H9 (cell line): Measurements from ENCODE around the gene REG4. TPM values are rescaled to one million over a fixed set of nuclear protein-coding genes. Genes with fewer than 3 reads are reported as not detected.

Source experiments
- DNase-seq: peaks from one replicate; pipeline ENCODE4 v3.0.0-alpha.2; 2017
- H2AFZ ChIP-seq: one replicate; pipeline ENCODE4 v1.6.1; 2013; ENCODE audit warnings: mild to moderate bottlenecking, low read length, control low read depth, moderate library complexity
- H2AK5ac ChIP-seq: 2 replicates; pipeline ENCODE4 v1.6.1; 2013; ENCODE audit warnings: low read length, control low read depth, mixed read lengths; ENCODE audit not compliant: insufficient read length
- H2BK120ac ChIP-seq: one replicate; pipeline ENCODE4 v1.6.1; 2013; ENCODE audit warnings: low read depth, mild to moderate bottlenecking, low read length, control low read depth, inconsistent platforms; ENCODE audit not compliant: poor library complexity, severe bottlenecking
- H2BK12ac ChIP-seq: 2 replicates; pipeline ENCODE4 v1.6.1; 2013; ENCODE audit warnings: low read length, control low read depth, mixed read lengths, low read depth; ENCODE audit not compliant: insufficient read length
- H2BK15ac ChIP-seq: 2 replicates; pipeline ENCODE4 v1.6.1; 2013; ENCODE audit warnings: low read depth, low read length, control low read depth
- H2BK20ac ChIP-seq: one replicate; pipeline ENCODE4 v1.6.1; 2013; ENCODE audit warnings: low read depth, mild to moderate bottlenecking, low read length, control low read depth, inconsistent platforms; ENCODE audit not compliant: poor library complexity, severe bottlenecking
- H2BK5ac ChIP-seq: 2 replicates; pipeline ENCODE4 v1.6.1; 2013; ENCODE audit warnings: low read length, control low read depth, mixed read lengths; ENCODE audit not compliant: insufficient read length
- H3K14ac ChIP-seq: 2 replicates; pipeline ENCODE4 v1.6.1; 2013; ENCODE audit warnings: low read length, control low read depth; ENCODE audit not compliant: insufficient read depth
- H3K18ac ChIP-seq: 2 replicates; pipeline ENCODE4 v1.6.1; 2013; ENCODE audit warnings: low read depth, mild to moderate bottlenecking, mixed read lengths, low read length, control low read depth; ENCODE audit not compliant: insufficient read length
- H3K23ac ChIP-seq: 2 replicates; pipeline ENCODE4 v1.6.1; 2013; ENCODE audit warnings: low read length, control low read depth, mixed read lengths, low read depth; ENCODE audit not compliant: insufficient read length
- H3K23me2 ChIP-seq: 2 replicates; pipeline ENCODE4 v1.6.1; 2013; ENCODE audit warnings: low read depth, mild to moderate bottlenecking, mixed read lengths, low read length, control low read depth; ENCODE audit not compliant: insufficient read length, poor library complexity, severe bottlenecking
- H3K27ac ChIP-seq: 2 replicates; pipeline ENCODE4 v1.5.1; 2013; ENCODE audit warnings: low read length, control low read depth, mixed read lengths, low read depth; ENCODE audit not compliant: insufficient read length
- H3K27me3 ChIP-seq: 2 replicates; pipeline ENCODE4 v1.6.1; 2013; ENCODE audit warnings: low read length, control low read depth, inconsistent platforms; ENCODE audit not compliant: insufficient read depth
- H3K4ac ChIP-seq: 2 replicates; pipeline ENCODE4 v1.6.1; 2013; ENCODE audit warnings: low read depth, mild to moderate bottlenecking, control low read depth, inconsistent platforms, low read length, moderate library complexity
- H3K4me1 ChIP-seq: 2 replicates; pipeline ENCODE4 v1.6.1; 2013; ENCODE audit warnings: low read length, control low read depth, inconsistent platforms; ENCODE audit not compliant: insufficient read depth
- H3K4me2 ChIP-seq: 2 replicates; pipeline ENCODE4 v1.6.1; 2013; ENCODE audit warnings: low read length, control low read depth, mixed read lengths; ENCODE audit not compliant: insufficient read length, insufficient read depth
- H3K56ac ChIP-seq: 2 replicates; pipeline ENCODE4 v1.6.1; 2013; ENCODE audit warnings: low read depth, mild to moderate bottlenecking, mixed read lengths, low read length, control low read depth; ENCODE audit not compliant: insufficient read length
- H3K79me1 ChIP-seq: 2 replicates; pipeline ENCODE4 v1.6.1; 2013; ENCODE audit warnings: low read depth, mild to moderate bottlenecking, moderate library complexity, low read length, control low read depth, inconsistent platforms; ENCODE audit not compliant: insufficient read depth, poor library complexity, severe bottlenecking
- H3K79me2 ChIP-seq: 2 replicates; pipeline ENCODE4 v1.6.1; 2013; ENCODE audit warnings: low read length, control low read depth, inconsistent platforms; ENCODE audit not compliant: insufficient read depth
- H3K9ac ChIP-seq: 2 replicates; pipeline ENCODE4 v1.6.1; 2013; ENCODE audit warnings: low read length, control low read depth, mixed read lengths; ENCODE audit not compliant: insufficient read length; ENCODE audit errors: extremely low read depth
- H3K9me3 ChIP-seq: one replicate; pipeline ENCODE4 v1.6.1; 2013; ENCODE audit warnings: low read depth, low read length, inconsistent platforms; ENCODE audit not compliant: control insufficient read depth
- H3T11ph ChIP-seq: one replicate; pipeline ENCODE4 v1.6.1; 2013; ENCODE audit warnings: mild to moderate bottlenecking, low read length, control low read depth, inconsistent platforms
- H4K20me1 ChIP-seq: one replicate; pipeline ENCODE4 v1.6.1; 2013; ENCODE audit not compliant: control insufficient read depth, insufficient read length, insufficient read depth
- H4K5ac ChIP-seq: 2 replicates; pipeline ENCODE4 v1.6.1; 2013; ENCODE audit warnings: low read depth, mild to moderate bottlenecking, mixed read lengths, low read length, control low read depth; ENCODE audit not compliant: insufficient read length
- H4K8ac ChIP-seq: replicated peaks from 2 replicates; pipeline ENCODE4 v1.6.1; 2013; ENCODE audit warnings: low read length, control low read depth, mixed read lengths, low read depth; ENCODE audit not compliant: insufficient read length
- H4K91ac ChIP-seq: 2 replicates; pipeline ENCODE4 v1.6.1; 2013; ENCODE audit warnings: low read depth, mild to moderate bottlenecking, moderate library complexity, mixed read lengths, low read length, control low read depth; ENCODE audit not compliant: insufficient read length
- H3K27ac Mint-ChIP-seq, 3 experiments: 2 replicates in 2 of 3; 3 replicates in 1 of 3; pipeline ENCODE4 v1.8.0; 2020 to 2021; ENCODE audit warnings: mixed read lengths in 3 of 3, mild to moderate bottlenecking in 1 of 3, moderate library complexity in 1 of 3
- H3K27me3 Mint-ChIP-seq: 2 replicates; pipeline ENCODE4 v1.8.0; 2021; ENCODE audit warnings: low read depth, mild to moderate bottlenecking, moderate library complexity, mixed read lengths
- H3K36me3 Mint-ChIP-seq, 3 experiments: 2 replicates in 2 of 3; 3 replicates in 1 of 3; pipeline ENCODE4 v1.8.0; 2020 to 2021; ENCODE audit warnings: low read depth in 3 of 3, mixed read lengths in 3 of 3; ENCODE audit not compliant: insufficient read depth in 1 of 3
- H3K4me1 Mint-ChIP-seq, 2 experiments: 2 replicates each; pipeline ENCODE4 v1.8.0; 2020; ENCODE audit warnings: mixed read lengths in 2 of 2
- H3K4me3 Mint-ChIP-seq, 2 experiments: 2 replicates in 1 of 2; 3 replicates in 1 of 2; pipeline ENCODE4 v1.8.0; 2020 to 2021; ENCODE audit warnings: mild to moderate bottlenecking in 2 of 2, mixed read lengths in 2 of 2, moderate library complexity in 1 of 2
- H3K9me3 Mint-ChIP-seq, 2 experiments: 2 replicates in 1 of 2; 3 replicates in 1 of 2; pipeline ENCODE4 v1.8.0; 2020; ENCODE audit warnings: mild to moderate bottlenecking in 2 of 2, mixed read lengths in 2 of 2, moderate library complexity in 1 of 2
- WGBS: extraction: QIAGEN DNeasy Blood & Tissue Kit; methylation state at CpG from one replicate; pipeline ENCODE4 v1.1.7; 2013; ENCODE audit warnings: missing lambda C conversion rate, low lambda C conversion rate, mixed read lengths; ENCODE audit not compliant: insufficient read length; ENCODE audit errors: extremely low coverage; 5-methylcytosine and 5-hydroxymethylcytosine counted together
- total RNA-seq: library from RNA; stranded (reverse); gene quantifications from 2 replicates; pipeline ENCODE4 v1.2.1, GENCODE V29; 2021
- TF ChIP-seq, protein P1 (sequence below): fragments of 200-600 bp; sonication (generic); conservative IDR thresholded peaks from 3 replicates; pipeline ENCODE4 v1.8.0; 2021; ENCODE audit warnings: antibody characterized with exemption, mild to moderate bottlenecking

REG4 gene
- total RNA-seq, 1 experiment from 2014 or later = not detected

DNA sequence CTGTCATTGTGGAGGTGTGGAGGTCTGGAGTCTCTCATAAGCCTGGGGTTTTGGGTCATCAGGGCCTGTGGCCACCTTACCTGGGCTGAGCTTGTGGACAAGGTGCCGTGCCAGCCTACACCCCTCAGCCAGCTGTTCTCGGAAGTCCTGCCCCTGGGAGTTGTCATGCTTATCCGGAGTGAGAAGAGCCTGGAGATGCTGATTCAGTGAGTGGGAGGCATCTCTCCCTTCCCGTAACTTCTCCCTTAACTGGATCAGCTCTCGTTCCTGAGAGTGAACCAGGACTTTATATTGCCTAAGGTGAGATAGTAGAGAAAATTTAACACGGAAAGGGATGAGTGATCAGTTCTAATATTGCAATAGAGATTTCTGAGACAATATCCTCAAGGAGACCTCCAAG lies 30.0 kb upstream of the REG4 start:
- no peak overlapping the region for H3K4me2 ChIP-seq
- H3K4me3 Mint-ChIP-seq = no peak overlapping the region; a peak in 1 of 5 replicates
- H3K27me3 ChIP-seq = no peaks in the 10 kb centered on the region
- H3K18ac ChIP-seq = no peak overlapping the region
- no peak overlapping the region for H2BK12ac ChIP-seq
- peaks cover 0 to 2% of the 10 kb centered on the region in 2 experiments; a peak in 1 of 5 replicates for H3K9me3 Mint-ChIP-seq
- H2BK120ac ChIP-seq = no peak overlapping the region
- no peak overlapping the region for H3T11ph ChIP-seq
- peaks cover 10% of the 10 kb centered on the region for H3K27me3 Mint-ChIP-seq
- H4K8ac ChIP-seq = no peak overlapping the region
- no peak for DNase-seq
- no peaks in the 10 kb centered on the region for H3K36me3 Mint-ChIP-seq
- H2BK20ac ChIP-seq = no peak overlapping the region
- H3K56ac ChIP-seq = no peak overlapping the region
- no CpG with 5 or more reads among the region's 6 CpGs for WGBS
- H3K14ac ChIP-seq = no peak overlapping the region
- no peak overlapping the region for H2BK5ac ChIP-seq
- H2AFZ ChIP-seq = no peak overlapping the region
- H3K9me3 ChIP-seq = no peaks in the 10 kb centered on the region
- H3K27ac ChIP-seq = no peak overlapping the region
- H3K27ac Mint-ChIP-seq = no peak overlapping the region
- H2BK15ac ChIP-seq = no peak overlapping the region
- H3K23ac ChIP-seq = no peak overlapping the region
- no peaks in the 10 kb centered on the region for H3K23me2 ChIP-seq
- H3K79me1 ChIP-seq = no peaks in the 10 kb centered on the region
- H3K79me2 ChIP-seq = no peaks in the 10 kb centered on the region
- no peak overlapping the region for H4K5ac ChIP-seq
- H3K4me1 ChIP-seq = no peaks in the 10 kb centered on the region
- no peak overlapping the region for H3K4ac ChIP-seq
- TF ChIP-seq, protein P1, sequence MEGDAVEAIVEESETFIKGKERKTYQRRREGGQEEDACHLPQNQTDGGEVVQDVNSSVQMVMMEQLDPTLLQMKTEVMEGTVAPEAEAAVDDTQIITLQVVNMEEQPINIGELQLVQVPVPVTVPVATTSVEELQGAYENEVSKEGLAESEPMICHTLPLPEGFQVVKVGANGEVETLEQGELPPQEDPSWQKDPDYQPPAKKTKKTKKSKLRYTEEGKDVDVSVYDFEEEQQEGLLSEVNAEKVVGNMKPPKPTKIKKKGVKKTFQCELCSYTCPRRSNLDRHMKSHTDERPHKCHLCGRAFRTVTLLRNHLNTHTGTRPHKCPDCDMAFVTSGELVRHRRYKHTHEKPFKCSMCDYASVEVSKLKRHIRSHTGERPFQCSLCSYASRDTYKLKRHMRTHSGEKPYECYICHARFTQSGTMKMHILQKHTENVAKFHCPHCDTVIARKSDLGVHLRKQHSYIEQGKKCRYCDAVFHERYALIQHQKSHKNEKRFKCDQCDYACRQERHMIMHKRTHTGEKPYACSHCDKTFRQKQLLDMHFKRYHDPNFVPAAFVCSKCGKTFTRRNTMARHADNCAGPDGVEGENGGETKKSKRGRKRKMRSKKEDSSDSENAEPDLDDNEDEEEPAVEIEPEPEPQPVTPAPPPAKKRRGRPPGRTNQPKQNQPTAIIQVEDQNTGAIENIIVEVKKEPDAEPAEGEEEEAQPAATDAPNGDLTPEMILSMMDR = no peak
- peaks cover 0 to 6% of the 10 kb centered on the region in 2 experiments; a peak in 3 of 4 replicates for H3K4me1 Mint-ChIP-seq
- H3K9ac ChIP-seq = no peak overlapping the region
- no peak overlapping the region for H2AK5ac ChIP-seq
- no peaks in the 10 kb centered on the region for H4K20me1 ChIP-seq
- H4K91ac ChIP-seq = no peak overlapping the region
